Measurements from ENCODE around the gene CTSE. TPM values are rescaled to one million over a fixed set of nuclear protein-coding genes. Genes with fewer than 3 reads are reported as not detected.

The CTSE gene
- total RNA-seq, 1 experiment from 2014 or later, result 0.39 TPM

- H3K36me3 ChIP-seq (ENCODE audit: insufficient read depth, low read length, poor library complexity, severe bottlenecking), result no peaks in the 10 kb centered on the region
- CTCF ChIA-PET, result no interaction called here
- H3K4me3 ChIP-seq (ENCODE audit: low read depth, low read length, poor library complexity, severe bottlenecking), result no peak overlapping the region
- H3K9me3 ChIP-seq (ENCODE audit: low read depth, low read length, poor library complexity, severe bottlenecking), result no peaks in the 10 kb centered on the region
- no peaks in the 10 kb centered on the region for H3K4me1 ChIP-seq (ENCODE audit: insufficient read depth, low read length, poor library complexity, severe bottlenecking)
- no peak overlapping the region for H3K27ac ChIP-seq (ENCODE audit: low read depth, low read length, poor library complexity, severe bottlenecking)
- no peak for DNase-seq (ENCODE audit: low spot score)
- intact Hi-C loops (cut with micrococcal nuclease; ENCODE audit: unreplicated experiment), result no loop called here
- no peaks in the 10 kb centered on the region for H3K27me3 ChIP-seq (replicated peaks; ENCODE audit: insufficient read depth, low read depth, low read length, poor library complexity)
- TF ChIP-seq, protein P1, sequence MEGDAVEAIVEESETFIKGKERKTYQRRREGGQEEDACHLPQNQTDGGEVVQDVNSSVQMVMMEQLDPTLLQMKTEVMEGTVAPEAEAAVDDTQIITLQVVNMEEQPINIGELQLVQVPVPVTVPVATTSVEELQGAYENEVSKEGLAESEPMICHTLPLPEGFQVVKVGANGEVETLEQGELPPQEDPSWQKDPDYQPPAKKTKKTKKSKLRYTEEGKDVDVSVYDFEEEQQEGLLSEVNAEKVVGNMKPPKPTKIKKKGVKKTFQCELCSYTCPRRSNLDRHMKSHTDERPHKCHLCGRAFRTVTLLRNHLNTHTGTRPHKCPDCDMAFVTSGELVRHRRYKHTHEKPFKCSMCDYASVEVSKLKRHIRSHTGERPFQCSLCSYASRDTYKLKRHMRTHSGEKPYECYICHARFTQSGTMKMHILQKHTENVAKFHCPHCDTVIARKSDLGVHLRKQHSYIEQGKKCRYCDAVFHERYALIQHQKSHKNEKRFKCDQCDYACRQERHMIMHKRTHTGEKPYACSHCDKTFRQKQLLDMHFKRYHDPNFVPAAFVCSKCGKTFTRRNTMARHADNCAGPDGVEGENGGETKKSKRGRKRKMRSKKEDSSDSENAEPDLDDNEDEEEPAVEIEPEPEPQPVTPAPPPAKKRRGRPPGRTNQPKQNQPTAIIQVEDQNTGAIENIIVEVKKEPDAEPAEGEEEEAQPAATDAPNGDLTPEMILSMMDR (conservative IDR thresholded peaks at IDR 0.05; ENCODE audit: low read depth, low read length), result no peak
- TF ChIP-seq EZH2 (IDR thresholded peaks at IDR 0.05; ENCODE audit: borderline replicate concordance, low read depth, low read length, poor library complexity, severe bottlenecking), result no peak
- POLR2A ChIA-PET (ENCODE audit: low non-redundant PET), result no interaction called here
- no TSS peak for BruUV-seq (replicated peaks)
These were observed 38.8 kb upstream of the CTSE start for GRCh38 chr1:206062464-206062863.

DNA sequence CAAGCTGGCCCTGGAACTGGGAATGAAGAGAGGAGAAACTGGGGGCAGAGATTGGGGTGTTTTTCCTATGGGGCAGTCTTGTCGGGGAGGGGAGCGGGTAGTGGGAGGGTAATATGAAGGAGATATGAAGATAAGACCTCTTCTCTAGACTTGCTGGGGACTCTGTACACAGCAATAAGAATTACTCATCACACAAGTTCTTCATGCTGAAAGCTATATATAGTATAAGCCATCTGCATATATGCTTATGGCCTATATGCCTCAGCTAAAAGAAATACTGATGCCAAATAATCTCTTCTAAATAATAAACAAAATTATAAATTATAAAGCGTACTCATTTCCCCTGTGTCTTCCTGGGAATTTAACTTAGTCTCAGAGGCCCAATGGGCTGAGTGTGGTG lies 37.1 kb upstream of the CTSE start:
- CTCF ChIA-PET, result no interaction called here
- TF ChIP-seq EZH2 (IDR thresholded peaks at IDR 0.05; ENCODE audit: borderline replicate concordance, low read depth, low read length, poor library complexity, severe bottlenecking), result no peak
- TF ChIP-seq, protein P1 (conservative IDR thresholded peaks at IDR 0.05; ENCODE audit: low read depth, low read length), result no peak
- POLR2A ChIA-PET (ENCODE audit: low non-redundant PET), result no interaction called here

GRCh38 chr1:206059355-206059915 lies 35.7 kb upstream of the CTSE start:
- Histone ChIP-seq H3K36me3 (ENCODE audit: insufficient read depth, low read length, poor library complexity, severe bottlenecking) (no peaks in the 10 kb centered on the region), H3K4me1 (ENCODE audit: insufficient read depth, low read length, poor library complexity, severe bottlenecking) (no peaks in the 10 kb centered on the region), H3K27ac (ENCODE audit: low read depth, low read length, poor library complexity, severe bottlenecking) (no peak overlapping the region), H3K9me3 (ENCODE audit: low read depth, low read length, poor library complexity, severe bottlenecking) (no peaks in the 10 kb centered on the region), H3K27me3 (replicated peaks; ENCODE audit: insufficient read depth, low read depth, low read length, poor library complexity) (no peaks in the 10 kb centered on the region), H3K4me3 (ENCODE audit: low read depth, low read length, poor library complexity, severe bottlenecking) (no peak overlapping the region)
- TF ChIP-seq EZH2 (IDR thresholded peaks at IDR 0.05; ENCODE audit: borderline replicate concordance, low read depth, low read length, poor library complexity, severe bottlenecking), result no peak
- TF ChIP-seq, protein P1 (conservative IDR thresholded peaks at IDR 0.05; ENCODE audit: low read depth, low read length), result no peak
- ChIA-PET POLR2A (ENCODE audit: low non-redundant PET) (no interaction called here), CTCF (no interaction called here)
- no TSS peak for BruUV-seq (replicated peaks)
- DNase-seq (ENCODE audit: low spot score), result no peak
- intact Hi-C loops (cut with micrococcal nuclease; ENCODE audit: unreplicated experiment), result no loop called here

More for the DNA sequence above, 37.1 kb upstream of the CTSE start:
- Histone ChIP-seq H3K27me3 (replicated peaks; ENCODE audit: insufficient read depth, low read depth, low read length, poor library complexity) (no peaks in the 10 kb centered on the region), H3K36me3 (ENCODE audit: insufficient read depth, low read length, poor library complexity, severe bottlenecking) (no peaks in the 10 kb centered on the region), H3K4me1 (ENCODE audit: insufficient read depth, low read length, poor library complexity, severe bottlenecking) (no peaks in the 10 kb centered on the region), H3K4me3 (ENCODE audit: low read depth, low read length, poor library complexity, severe bottlenecking) (no peak overlapping the region), H3K27ac (ENCODE audit: low read depth, low read length, poor library complexity, severe bottlenecking) (no peak overlapping the region), H3K9me3 (ENCODE audit: low read depth, low read length, poor library complexity, severe bottlenecking) (no peaks in the 10 kb centered on the region)
- no TSS peak for BruUV-seq (replicated peaks)
- intact Hi-C loops (cut with micrococcal nuclease; ENCODE audit: unreplicated experiment), result no loop called here
- no peak for DNase-seq (ENCODE audit: low spot score)

Measured in A673 (cell line).